H4 (cell line): ENCODE measurements around the gene FBXL13. TPM values are rescaled to one million over a fixed set of nuclear protein-coding genes. Genes with fewer than 3 reads are reported as not detected.

Experiments
- total RNA-seq: library from RNA; depleted of rRNA; stranded (reverse); fragments of >200 nt; shearing (Covaris generic); gene quantifications from 2 replicates; pipeline ENCODE4 v1.2.3, GENCODE V29; 2014; rRNA removed

FBXL13 gene
- total RNA-seq, 1 experiment from 2014 or later, result 0.50 TPM

Other genes with a start within 250 kb of the FBXL13 start
- 20.2 and 20.8 TPM in 2 replicates for gene LRRC17, start 161.8 kb downstream of the FBXL13 start, total RNA-seq
- 50.7 and 57.7 TPM in 2 replicates for gene ARMC10, start 344 bp upstream of the FBXL13 start, total RNA-seq
- gene NAPEPLD, start 74.3 kb upstream of the FBXL13 start, total RNA-seq, result 3.6 and 5.0 TPM in 2 replicates
- 86.0 and 101 TPM in 2 replicates for gene PMPCB, start 222.6 kb upstream of the FBXL13 start, total RNA-seq